ENCODE results near the gene TSHZ1. TPM values are rescaled to one million over a fixed set of nuclear protein-coding genes. Genes with fewer than 3 reads are reported as not detected.

TSHZ1 gene
- total and polyA plus RNA-seq, 2 of the 8 experiments (the other 6 are each of a cell fraction or from before 2014, with no cell fraction given), result 0.03 to 0.32 TPM

DNA sequence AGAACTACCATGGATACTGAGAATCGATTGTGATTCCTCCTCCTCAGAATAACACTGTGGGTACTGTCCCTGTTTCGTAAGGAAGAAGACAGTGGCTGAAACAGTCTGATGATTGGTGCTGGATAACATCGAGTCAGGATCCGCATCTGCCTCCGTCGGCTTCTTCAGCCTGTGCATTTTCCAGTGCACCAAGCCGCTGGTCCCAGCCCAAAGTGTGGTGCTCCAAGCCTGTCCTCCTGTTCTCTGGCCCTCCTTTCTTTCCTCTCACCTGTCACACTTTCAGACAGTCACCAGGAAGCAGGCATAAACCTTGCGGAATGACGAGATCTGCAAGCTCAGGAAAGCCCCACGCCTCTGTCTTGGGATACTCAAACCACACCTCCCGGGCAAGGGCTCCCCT lies 32.2 kb upstream of the TSHZ1 start (continued):
- TF ChIP-seq, protein P1, sequence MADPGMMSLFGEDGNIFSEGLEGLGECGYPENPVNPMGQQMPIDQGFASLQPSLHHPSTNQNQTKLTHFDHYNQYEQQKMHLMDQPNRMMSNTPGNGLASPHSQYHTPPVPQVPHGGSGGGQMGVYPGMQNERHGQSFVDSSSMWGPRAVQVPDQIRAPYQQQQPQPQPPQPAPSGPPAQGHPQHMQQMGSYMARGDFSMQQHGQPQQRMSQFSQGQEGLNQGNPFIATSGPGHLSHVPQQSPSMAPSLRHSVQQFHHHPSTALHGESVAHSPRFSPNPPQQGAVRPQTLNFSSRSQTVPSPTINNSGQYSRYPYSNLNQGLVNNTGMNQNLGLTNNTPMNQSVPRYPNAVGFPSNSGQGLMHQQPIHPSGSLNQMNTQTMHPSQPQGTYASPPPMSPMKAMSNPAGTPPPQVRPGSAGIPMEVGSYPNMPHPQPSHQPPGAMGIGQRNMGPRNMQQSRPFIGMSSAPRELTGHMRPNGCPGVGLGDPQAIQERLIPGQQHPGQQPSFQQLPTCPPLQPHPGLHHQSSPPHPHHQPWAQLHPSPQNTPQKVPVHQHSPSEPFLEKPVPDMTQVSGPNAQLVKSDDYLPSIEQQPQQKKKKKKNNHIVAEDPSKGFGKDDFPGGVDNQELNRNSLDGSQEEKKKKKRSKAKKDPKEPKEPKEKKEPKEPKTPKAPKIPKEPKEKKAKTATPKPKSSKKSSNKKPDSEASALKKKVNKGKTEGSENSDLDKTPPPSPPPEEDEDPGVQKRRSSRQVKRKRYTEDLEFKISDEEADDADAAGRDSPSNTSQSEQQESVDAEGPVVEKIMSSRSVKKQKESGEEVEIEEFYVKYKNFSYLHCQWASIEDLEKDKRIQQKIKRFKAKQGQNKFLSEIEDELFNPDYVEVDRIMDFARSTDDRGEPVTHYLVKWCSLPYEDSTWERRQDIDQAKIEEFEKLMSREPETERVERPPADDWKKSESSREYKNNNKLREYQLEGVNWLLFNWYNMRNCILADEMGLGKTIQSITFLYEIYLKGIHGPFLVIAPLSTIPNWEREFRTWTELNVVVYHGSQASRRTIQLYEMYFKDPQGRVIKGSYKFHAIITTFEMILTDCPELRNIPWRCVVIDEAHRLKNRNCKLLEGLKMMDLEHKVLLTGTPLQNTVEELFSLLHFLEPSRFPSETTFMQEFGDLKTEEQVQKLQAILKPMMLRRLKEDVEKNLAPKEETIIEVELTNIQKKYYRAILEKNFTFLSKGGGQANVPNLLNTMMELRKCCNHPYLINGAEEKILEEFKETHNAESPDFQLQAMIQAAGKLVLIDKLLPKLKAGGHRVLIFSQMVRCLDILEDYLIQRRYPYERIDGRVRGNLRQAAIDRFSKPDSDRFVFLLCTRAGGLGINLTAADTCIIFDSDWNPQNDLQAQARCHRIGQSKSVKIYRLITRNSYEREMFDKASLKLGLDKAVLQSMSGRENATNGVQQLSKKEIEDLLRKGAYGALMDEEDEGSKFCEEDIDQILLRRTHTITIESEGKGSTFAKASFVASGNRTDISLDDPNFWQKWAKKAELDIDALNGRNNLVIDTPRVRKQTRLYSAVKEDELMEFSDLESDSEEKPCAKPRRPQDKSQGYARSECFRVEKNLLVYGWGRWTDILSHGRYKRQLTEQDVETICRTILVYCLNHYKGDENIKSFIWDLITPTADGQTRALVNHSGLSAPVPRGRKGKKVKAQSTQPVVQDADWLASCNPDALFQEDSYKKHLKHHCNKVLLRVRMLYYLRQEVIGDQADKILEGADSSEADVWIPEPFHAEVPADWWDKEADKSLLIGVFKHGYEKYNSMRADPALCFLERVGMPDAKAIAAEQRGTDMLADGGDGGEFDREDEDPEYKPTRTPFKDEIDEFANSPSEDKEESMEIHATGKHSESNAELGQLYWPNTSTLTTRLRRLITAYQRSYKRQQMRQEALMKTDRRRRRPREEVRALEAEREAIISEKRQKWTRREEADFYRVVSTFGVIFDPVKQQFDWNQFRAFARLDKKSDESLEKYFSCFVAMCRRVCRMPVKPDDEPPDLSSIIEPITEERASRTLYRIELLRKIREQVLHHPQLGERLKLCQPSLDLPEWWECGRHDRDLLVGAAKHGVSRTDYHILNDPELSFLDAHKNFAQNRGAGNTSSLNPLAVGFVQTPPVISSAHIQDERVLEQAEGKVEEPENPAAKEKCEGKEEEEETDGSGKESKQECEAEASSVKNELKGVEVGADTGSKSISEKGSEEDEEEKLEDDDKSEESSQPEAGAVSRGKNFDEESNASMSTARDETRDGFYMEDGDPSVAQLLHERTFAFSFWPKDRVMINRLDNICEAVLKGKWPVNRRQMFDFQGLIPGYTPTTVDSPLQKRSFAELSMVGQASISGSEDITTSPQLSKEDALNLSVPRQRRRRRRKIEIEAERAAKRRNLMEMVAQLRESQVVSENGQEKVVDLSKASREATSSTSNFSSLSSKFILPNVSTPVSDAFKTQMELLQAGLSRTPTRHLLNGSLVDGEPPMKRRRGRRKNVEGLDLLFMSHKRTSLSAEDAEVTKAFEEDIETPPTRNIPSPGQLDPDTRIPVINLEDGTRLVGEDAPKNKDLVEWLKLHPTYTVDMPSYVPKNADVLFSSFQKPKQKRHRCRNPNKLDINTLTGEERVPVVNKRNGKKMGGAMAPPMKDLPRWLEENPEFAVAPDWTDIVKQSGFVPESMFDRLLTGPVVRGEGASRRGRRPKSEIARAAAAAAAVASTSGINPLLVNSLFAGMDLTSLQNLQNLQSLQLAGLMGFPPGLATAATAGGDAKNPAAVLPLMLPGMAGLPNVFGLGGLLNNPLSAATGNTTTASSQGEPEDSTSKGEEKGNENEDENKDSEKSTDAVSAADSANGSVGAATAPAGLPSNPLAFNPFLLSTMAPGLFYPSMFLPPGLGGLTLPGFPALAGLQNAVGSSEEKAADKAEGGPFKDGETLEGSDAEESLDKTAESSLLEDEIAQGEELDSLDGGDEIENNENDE (IDR thresholded peaks at IDR 0.05; ENCODE audit: insufficient replicate concordance, low read length), result no peak
- no peak for TF ChIP-seq SIRT6 (IDR thresholded peaks at IDR 0.05; ENCODE audit: low read length)
